HG02884 (cell line): ENCODE measurements around the gene TOP2B.

Experiments
- ATAC-seq: cut with Tn5 transposase; IDR thresholded peaks from one replicate; pipeline ENCODE4 v1.9.1; 2021; ENCODE audit warnings: mild to moderate bottlenecking, moderate library complexity; ENCODE audit not compliant: unreplicated experiment

Gene TOP2B

DNA sequence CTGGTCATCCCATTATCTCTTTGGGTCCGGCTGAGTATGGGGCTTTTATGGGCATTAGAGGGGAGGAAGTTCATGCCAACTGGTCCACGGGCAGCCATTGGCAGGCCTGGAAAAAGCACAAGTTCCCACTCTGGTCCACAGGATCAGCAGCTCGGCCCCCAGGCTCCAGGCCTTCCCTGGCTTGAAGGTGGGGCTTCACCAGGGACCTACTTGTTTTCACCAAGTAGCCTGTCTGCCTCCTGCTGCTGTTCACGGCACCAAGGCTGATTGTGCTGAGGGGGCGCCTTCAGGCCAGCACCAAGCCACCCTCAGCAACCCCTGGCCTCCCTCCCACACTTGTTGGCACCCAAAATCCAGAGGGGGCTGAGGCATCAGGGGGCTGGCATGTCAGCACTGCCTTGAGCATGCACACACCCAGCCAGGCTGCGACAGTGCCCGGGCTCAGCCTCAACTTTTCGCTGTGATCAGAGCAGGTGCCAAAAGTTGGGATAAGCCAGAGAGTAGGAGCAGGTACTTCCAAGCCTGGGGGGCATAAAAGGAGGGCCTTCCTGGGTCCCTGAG, 9.1 kb upstream of the TOP2B start:
- no peak for ATAC-seq

DNA sequence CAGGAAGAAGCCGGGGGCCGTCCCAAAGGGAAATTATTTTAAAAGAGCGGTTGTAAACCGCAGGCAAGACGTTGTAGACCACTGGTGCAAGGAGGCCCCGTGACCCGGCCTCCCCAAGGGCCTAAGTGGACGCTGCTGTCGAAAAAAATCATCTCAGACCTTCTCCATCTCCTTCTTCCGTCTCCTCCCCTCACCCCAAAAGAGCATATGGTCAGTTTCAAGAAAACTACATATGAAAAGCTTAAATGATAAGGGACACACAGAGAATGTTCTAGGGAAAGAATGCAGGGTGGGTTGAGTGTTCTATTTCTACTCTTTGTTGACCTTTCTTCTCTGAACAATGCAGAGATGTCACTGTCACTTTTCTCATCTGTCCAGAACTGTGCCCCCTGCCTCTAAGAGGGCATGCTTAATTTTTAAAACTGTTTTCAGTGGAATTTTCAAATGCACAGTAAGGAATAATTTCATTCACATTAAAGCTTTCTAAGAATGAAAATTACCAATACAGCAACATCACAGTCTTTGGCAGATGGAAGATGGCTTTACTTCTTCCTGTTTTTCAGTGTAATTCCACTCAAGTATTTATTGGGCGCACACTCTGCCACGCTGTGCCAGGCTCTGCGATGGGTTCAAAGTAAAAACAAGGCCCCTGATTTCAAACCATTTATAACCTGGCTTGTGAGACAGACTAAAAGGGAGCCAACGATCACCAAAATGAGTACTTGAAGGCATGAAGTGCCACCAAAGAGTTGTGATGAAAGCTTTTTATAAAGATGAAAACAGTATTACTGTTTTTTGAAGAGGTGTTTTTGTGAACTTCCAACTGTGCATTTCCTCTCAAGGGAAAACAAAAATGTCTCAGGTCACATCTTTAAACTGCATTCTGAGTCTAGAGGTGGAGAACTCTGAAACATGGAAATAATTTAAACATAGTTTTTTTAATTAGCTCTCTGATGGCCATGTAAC, 891 bp upstream of the TOP2B start:
- peak; percentile 15 for ATAC-seq

DNA sequence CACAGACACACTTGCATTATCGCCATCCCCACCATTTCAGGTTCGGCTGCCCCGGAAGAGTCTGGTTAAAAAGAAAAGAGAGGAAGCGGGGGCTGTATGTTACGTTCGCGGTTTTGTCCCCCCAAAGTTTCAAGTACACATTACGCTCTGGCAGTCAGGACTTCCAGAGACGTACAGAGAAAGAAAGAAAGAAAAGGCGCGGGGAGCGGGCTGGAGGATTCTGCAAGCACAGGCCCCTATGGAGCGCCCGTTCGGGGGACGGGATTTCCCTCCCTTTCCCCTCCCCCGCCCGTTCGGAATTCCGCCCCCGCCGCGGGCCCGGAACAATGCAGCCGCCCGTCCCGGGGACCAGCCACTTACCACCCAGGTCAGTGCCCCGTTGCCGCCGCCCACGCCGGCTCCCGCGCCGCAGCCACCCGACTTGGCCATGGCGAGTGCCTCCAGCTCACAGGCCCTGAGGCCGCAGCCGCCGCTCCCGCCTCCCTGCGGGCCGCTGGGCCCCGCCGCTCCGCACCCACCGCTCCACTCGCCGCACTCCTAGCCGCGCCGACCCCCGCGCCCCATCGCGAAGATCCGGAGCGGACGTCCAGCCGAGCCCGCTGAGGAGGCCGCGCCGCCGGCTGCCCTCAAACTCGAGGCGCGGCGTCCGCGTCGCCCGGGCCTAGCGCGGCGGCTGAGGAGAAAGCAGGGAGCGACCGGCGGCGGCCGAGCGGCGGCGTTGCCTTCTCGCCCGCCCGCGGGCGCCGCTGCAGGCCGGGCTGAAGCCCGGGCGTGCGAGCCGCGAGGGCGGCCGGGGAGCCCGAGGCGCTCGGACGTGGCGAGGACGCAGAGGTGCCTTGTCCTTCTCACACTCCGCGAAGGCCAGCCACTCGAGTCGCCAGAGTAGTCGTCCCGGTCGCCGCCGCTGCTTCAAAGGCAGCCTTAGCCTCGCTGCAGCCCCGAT, 567 bp downstream of the TOP2B start:
- peak; percentile 36 for ATAC-seq

DNA sequence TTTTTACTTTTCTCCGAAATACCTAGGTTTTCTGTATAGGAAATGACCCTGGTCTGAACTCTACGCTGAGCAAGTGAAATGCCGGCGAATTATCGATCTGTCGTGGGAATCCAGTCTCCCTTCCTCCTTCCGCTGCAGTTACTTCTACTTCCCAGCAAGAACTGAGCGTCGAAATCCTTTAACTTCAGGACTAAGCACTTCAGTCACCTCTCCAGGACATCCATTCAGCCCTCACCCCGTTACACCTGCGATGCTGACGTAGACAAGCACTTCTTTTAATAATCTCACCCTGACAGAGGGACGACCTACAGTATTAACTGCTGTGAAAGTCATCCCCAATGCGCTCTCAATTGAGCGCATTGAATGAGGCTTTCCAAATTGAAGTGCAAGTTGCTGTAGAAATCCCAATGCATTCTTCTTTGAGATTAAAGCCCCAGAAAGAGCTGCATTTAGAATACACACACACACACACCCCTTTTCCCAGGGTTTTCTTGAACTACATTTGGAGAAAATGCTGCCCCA, 1.3 kb downstream of the TOP2B start:
- ATAC-seq = peak; percentile 17

DNA sequence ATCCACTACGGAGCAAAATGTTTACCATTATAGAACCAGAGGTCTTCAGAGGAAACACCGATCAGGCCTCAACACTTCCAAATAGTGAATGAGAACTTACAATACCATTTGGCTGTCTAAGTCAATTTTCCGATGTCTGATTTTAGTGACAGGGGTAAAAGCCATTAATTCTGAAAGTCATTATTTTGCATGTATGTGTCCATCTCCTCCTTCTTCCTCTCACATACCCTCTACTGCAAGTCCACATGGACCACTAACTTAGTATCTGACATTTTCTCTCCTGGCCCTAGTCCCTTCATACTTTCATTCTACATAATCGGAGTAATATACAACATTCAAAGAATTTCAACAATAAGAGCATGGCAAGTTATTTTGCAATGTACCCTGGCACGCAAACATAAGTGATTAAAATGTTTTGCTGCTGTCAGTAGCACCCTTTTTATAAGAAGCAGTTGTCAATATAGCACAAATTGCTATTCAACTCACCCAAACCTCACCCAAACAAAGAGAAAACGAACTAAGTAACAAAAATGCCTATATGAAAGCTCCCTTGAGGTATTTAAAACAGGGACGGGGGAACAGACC, 1.9 kb downstream of the TOP2B start:
- ATAC-seq = no peak

DNA sequence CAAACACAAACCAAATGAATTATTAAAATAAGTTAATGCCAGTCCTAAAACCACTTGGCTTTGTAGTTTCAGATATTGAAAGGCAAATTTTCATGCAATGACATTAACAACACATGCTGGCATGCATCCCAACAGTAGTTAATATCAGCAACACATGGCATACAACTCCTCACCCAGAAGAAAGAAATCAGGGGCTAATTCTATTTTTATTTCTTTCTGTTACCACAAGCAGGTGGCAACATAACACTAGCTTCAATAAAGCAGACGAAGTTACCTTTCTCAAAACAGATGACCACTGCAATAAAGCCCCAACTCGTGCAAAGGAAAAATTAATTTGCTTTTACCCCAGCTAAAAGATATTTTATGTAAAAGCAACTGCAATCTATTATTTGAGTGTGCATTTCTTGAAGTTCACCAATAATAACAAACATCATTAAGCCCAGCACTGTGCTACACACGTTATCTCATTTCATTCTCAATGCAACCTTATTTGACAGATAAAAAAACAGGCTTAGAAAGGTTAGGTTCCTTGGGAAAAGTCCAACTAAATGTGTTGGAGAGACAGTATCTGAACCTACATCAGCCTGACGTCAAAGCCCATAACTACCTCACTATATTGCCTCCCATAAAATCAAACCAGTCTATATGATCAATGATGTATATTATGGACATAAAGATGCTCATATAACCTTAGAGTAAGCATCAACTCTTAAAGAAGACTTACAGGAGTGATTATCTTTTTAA, 2.8 kb downstream of the TOP2B start:
- no peak for ATAC-seq

DNA sequence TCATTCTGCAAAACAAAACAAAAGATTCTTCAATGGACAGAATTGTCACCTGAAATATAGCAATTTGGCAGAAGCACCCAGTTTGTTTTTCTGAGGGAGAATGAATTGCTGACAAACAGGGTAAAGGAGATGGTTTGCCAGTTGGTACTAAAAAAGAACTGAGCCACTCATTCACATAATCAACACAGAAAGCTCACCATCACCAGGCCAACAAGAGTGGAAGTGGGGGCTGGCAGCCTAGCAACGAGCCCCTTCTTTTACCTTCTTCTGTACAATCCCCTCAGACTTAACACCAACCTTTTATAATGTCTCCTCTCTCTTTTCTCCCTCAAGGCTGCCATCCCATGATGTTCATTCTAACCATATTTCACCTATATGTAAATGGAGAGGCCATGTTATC, 5.9 kb downstream of the TOP2B start:
- ATAC-seq = no peak

DNA sequence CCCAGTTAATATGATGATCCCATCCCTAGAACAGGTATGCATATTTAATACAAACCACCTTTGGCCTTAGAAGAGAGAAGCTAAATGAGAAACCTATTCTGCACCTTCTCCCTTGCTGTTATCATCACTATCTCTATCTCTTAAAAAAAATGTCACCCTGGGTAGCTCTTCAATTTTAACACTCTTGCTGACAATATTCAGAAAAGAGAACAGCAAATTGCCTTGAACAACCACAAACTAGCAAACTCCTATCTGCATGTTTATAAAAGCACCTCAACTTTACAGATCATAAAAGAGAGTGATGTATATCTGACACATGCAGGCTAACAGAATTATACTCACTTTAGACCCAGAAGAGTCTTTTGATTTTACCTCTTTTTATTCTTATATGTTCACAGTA, 7.4 kb downstream of the TOP2B start:
- no peak for ATAC-seq

DNA sequence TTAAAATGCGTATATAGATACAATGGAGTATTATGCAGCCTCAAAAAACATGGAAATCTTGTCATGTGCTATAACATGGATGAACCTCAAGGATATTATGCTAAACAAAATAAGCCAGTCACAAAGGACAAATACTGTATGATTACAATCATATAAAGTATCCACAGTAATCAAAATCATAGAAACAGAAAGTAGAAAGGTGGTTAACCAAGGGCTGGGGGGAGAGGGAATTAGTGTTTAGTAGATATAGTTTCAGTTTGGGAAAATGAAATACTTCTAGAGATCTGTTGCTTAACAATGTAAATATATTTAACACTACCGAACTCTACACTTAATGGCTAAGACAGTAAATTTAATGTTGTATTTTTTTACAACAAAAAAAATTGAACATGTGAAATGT, 9.0 kb downstream of the TOP2B start:
- no peak for ATAC-seq

DNA sequence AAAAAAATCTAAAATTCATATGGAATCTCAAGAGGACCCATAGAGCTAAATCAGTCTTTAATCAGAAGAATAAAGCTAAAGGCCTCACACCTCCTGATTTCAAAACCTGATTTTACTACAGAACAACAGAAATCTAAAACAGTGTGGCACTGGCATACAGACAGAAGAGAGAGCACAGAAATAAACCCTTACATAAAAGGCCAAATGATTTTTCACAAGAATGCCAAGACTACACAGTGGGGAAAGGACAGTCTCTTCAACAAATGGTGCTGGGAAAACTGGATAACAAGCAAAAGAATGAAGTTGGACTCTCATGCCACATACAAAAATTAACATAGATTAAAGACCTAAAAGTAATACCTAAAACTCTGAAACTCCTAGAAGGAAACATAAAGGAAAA, 10.1 kb downstream of the TOP2B start:
- ATAC-seq = no peak

DNA sequence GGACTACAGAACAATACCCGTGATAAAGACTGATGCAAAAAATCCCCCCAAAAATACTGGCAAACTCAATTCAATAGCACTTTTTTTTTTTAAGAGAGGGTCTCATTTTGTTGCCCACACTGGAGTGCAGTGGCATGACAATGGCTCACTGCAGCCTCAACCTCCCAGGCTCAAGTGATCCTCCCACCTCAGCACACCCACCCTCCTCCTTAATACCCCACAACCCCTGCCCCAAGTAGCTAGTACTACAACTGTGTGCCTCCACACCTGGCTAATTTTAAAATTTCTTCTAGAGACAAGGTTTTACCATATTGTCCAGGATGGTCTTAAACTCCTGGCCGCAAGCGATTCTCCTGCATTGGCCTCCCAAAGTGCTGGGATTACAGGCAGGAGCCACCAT, 11.4 kb downstream of the TOP2B start:
- ATAC-seq = no peak

DNA sequence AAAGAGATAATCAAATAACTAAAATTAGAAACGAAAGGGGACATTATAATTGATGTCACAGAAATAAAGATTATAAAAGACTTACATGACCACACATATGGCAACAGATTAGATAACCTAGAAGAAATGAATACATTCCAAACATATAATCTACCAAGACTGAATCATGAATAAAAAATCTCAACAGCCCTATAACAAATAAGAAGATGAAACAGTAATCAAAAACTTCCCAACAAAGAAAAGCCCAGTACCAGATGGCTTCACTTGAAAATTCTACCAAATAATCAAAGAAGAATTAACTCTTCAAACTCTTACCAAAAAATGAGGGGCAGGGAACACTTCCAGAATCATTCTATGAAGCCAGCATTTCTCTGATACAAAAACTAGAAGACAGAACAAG, 11.8 kb downstream of the TOP2B start:
- no peak for ATAC-seq

DNA sequence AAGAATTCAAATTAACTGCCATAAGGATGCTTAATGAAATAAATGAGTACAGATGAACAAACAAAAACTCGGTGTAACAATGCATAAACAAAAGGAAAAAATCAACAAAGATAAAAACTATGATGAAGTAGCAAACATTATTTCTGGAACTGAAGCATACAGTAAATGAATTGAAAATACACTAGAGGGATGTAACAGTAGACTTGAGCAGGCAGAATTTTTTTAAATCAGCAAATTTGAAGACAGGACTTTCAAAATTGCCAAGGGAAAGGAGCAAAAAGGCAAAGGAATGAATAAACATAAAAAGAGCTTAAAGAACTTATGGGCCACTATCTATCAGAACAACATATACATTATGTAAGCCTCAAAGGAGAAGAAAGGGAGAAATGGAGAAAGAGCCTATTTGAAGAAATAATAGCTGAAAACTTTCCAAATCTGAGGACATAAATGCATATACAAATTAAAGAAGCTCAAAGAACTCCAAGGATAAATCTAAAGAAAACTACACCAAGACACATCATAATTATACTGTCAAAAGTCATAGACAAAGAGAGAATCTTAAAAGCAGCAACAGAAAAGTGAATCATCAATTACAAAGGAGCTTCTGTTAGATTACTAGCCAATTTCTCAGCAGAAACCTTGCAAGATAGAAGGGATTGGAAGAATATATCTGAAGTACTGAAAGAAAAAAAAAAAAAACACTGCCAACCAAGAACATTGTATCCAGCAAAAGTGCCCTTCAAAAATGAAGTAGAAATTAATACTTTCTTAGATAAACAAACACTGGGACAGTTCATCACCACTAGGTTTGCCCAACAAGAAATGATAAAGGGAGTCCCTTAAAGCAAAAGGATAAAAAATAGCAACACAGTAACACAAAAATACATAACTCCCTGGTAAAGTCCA, 15.5 kb downstream of the TOP2B start:
- no peak for ATAC-seq

DNA sequence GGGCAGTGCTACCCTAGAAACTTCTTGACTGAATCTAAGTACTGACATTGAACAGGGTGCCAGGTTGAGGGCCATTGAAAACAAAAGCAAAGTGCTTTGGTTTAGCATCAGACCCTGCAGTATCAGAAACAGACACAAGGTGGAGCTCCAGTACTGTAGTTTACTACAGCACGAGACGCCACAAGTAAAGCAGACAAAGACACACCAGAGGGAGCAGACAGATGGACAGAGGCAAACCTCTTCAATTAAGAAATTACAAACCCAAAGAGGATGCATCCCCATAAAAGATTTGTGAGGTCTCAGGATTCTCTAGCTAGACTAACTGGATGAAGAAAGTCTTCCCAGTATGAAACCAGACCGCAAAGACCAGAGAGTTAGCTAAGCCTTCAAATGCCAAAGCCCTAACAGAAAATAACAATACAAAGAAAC, 16.6 kb downstream of the TOP2B start:
- peak; percentile 95 for ATAC-seq

DNA sequence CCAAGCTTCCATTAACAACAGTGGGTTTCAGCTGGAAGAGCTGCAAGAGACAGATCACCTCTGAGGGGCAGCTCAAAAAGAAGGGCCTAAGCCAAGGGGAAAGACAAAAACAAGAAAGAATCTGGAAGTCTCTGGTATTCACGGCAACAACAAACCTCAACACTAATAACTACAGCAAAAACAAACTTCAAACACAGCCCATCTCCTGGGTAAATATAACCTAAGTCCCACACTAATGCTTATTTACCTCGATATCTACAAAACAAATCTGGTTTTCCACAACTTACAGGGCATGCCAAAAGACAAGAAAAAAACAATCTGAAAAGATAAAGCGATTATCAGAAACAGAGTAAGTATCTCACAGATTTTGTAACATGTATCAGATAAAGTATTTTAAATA, 29.7 kb downstream of the TOP2B start:
- no peak for ATAC-seq

DNA sequence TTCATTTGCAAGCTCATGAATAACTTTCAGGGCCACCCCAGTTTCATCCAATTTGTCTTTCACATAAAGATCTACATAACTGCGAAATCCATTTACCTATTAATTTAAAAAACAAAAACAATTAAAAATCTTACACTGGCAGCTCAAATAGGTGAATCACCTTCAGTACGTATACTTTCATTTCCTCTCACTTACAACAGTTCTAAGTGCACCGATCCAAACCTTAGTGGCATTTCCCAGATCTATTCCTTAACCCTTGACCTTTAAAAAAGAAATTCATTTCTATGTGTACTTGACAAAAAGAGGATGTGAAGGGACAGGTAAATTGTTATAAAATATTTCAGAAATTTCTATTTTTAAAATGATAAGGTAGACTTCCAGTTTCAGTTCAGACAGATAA, 30.8 kb downstream of the TOP2B start:
- ATAC-seq = no peak

DNA sequence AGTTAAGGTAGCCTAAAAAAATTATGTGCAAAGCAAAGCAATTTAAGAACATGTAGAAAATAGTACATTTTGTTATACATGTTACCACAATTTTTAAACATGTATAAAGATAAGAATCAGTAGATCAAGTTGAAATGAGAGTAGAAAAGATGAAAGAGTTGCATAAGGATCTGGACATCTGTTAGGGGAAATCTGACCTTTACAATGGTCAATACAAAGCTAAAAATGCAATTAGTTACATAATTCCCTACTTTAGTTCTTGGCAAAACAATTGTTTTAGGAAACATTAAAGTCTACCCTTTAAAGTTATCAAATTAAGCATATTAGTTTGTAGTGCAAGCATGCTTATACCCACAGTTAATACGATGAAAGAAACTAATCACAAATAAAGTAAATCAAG, 32.7 kb downstream of the TOP2B start:
- ATAC-seq = no peak

DNA sequence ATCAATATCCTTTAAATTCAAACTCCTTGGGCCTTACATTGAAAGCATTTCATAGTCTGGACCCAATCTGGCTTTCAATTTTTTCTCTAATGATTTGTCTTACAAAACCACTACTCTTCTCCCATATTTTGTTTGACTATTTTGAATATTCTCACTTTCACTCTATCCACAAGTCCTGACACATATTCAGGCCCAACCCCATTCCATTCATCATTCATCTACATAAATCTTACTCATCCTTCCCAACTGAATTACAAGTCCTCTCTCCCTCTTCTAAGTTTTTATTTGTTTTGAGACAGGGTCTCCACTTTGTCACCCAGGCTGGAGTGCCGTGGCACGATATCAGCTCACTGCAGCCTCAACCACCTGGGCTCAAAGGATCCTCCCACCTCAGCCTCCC, 43.6 kb downstream of the TOP2B start:
- no peak for ATAC-seq

DNA sequence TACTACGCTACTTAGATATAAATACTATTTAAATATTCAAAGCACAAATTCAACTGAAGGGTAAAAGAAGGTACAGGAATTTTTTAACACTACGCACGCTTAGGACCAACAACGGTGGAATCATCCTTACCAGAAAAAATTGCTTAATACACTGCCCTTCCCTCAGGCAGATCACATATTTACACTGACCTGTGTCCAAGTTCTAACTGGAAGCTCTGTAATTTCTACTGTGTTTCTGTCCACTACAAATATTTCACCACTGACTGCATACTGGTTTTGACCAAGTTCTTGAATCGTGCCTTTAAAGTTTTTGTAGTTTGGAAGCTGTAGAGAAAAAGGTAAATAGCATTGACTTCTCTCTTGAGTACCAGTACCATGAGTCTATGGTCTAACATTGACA, 44.2 kb downstream of the TOP2B start:
- no peak for ATAC-seq
